ENCODE data around the gene EDN1. TPM values are rescaled to one million over a fixed set of nuclear protein-coding genes. Genes with fewer than 3 reads are reported as not detected.

Gene EDN1
- total and polyA plus RNA-seq, 2 of the 13 experiments (the other 11 are each of a cell fraction or from before 2014, with no cell fraction given): 0.15 to 1.2 TPM

DNA sequence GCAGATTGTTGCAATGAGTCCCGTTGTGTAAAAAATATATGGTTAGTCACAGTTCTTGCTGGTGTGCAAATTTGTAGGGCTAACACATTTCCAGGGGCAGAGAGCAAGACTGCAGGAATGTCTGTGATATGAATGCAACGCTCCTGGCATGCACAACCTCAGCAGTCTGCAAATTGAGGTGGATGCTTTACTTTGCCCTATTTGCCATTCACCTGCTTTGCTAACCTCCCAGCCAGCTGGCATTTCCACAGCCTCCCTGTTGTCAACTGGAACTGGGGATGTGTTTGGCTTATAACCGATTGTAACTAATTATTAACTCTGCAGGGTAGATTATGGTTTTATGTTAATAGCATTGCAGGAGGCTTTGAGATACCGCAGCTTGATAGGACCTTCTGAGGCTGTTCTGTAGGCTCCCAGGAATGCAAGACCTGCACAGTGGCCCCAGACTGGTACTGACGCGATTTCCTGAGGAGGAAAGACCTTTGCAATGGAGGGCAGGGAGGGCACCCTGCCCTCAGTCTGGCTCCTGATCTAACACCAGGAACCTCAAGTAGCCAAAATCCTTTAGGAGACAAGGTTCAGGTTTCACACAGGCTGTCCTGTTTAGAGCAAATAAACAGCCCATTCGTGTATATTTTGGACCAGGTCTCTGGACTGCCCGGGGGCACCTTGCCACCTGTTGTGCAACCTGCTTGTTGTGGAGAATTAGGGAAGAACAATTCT, 53.4 kb downstream of the EDN1 start (continued):
- TF ChIP-seq HNRNPK (IDR thresholded peaks at IDR 0.05; ENCODE audit: low read depth, low read length, poor library complexity, severe bottlenecking): no peak
- no peak for TF ChIP-seq ZSCAN29 (CRISPR knock-in tag; conservative IDR thresholded peaks at IDR 0.05)
- no peak for TF ChIP-seq ZNF20 (CRISPR knock-in tag; IDR thresholded peaks at IDR 0.05)
- no peak for TF ChIP-seq CBX1 (IDR thresholded peaks at IDR 0.05; ENCODE audit: low read depth)
- TF ChIP-seq, protein P1, sequence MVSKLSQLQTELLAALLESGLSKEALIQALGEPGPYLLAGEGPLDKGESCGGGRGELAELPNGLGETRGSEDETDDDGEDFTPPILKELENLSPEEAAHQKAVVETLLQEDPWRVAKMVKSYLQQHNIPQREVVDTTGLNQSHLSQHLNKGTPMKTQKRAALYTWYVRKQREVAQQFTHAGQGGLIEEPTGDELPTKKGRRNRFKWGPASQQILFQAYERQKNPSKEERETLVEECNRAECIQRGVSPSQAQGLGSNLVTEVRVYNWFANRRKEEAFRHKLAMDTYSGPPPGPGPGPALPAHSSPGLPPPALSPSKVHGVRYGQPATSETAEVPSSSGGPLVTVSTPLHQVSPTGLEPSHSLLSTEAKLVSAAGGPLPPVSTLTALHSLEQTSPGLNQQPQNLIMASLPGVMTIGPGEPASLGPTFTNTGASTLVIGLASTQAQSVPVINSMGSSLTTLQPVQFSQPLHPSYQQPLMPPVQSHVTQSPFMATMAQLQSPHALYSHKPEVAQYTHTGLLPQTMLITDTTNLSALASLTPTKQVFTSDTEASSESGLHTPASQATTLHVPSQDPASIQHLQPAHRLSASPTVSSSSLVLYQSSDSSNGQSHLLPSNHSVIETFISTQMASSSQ (IDR thresholded peaks at IDR 0.05; ENCODE audit: low read depth): peak; percentile 79
- TF ChIP-seq, protein P1 (CRISPR knock-in tag; IDR thresholded peaks at IDR 0.05; ENCODE audit: borderline replicate concordance): peak; percentile 87; the same call in 1 of the 2 replicates
- TF ChIP-seq ZIK1 (CRISPR knock-in tag; IDR thresholded peaks at IDR 0.05; ENCODE audit: borderline replicate concordance, low read depth): no peak
- TF ChIP-seq, protein P2, sequence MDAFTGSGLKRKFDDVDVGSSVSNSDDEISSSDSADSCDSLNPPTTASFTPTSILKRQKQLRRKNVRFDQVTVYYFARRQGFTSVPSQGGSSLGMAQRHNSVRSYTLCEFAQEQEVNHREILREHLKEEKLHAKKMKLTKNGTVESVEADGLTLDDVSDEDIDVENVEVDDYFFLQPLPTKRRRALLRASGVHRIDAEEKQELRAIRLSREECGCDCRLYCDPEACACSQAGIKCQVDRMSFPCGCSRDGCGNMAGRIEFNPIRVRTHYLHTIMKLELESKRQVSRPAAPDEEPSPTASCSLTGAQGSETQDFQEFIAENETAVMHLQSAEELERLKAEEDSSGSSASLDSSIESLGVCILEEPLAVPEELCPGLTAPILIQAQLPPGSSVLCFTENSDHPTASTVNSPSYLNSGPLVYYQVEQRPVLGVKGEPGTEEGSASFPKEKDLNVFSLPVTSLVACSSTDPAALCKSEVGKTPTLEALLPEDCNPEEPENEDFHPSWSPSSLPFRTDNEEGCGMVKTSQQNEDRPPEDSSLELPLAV (CRISPR knock-in tag; conservative IDR thresholded peaks at IDR 0.05; ENCODE audit: low read depth): no peak
- no peak for TF ChIP-seq ZSCAN21 (CRISPR knock-in tag; IDR thresholded peaks at IDR 0.05; ENCODE audit: borderline replicate concordance)
- TF ChIP-seq GFI1 (CRISPR knock-in tag; IDR thresholded peaks at IDR 0.05; ENCODE audit: borderline replicate concordance): peak; percentile 42; the same call in 1 of the 2 replicates
- no peak for TF ChIP-seq SATB2 (CRISPR knock-in tag; IDR thresholded peaks at IDR 0.05)
- TF ChIP-seq ZNF501 (CRISPR knock-in tag; IDR thresholded peaks at IDR 0.05): 0 out of 2 replicates have a peak, but pooled peaks have one; percentile 34
- TF ChIP-seq ZNF614 (CRISPR knock-in tag; IDR thresholded peaks at IDR 0.05; ENCODE audit: borderline replicate concordance): peak; percentile 42; the same call in 1 of the 2 replicates
- no peak for TF ChIP-seq ZNF3 (CRISPR knock-in tag; IDR thresholded peaks at IDR 0.05)
- no peak for TF ChIP-seq MED8 (CRISPR knock-in tag; IDR thresholded peaks at IDR 0.05; ENCODE audit: insufficient replicate concordance)
- TF ChIP-seq, protein P3, sequence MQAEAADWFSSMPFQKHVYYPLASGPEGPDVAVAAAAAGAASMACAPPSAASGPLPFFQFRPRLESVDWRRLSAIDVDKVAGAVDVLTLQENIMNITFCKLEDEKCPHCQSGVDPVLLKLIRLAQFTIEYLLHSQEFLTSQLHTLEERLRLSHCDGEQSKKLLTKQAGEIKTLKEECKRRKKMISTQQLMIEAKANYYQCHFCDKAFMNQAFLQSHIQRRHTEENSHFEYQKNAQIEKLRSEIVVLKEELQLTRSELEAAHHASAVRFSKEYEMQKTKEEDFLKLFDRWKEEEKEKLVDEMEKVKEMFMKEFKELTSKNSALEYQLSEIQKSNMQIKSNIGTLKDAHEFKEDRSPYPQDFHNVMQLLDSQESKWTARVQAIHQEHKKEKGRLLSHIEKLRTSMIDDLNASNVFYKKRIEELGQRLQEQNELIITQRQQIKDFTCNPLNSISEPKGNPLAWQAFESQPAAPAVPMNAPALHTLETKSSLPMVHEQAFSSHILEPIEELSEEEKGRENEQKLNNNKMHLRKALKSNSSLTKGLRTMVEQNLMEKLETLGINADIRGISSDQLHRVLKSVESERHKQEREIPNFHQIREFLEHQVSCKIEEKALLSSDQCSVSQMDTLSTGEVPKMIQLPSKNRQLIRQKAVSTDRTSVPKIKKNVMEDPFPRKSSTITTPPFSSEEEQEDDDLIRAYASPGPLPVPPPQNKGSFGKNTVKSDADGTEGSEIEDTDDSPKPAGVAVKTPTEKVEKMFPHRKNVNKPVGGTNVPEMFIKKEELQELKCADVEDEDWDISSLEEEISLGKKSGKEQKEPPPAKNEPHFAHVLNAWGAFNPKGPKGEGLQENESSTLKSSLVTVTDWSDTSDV (CRISPR knock-in tag; IDR thresholded peaks at IDR 0.05): no peak
- TF ChIP-seq, protein P4, sequence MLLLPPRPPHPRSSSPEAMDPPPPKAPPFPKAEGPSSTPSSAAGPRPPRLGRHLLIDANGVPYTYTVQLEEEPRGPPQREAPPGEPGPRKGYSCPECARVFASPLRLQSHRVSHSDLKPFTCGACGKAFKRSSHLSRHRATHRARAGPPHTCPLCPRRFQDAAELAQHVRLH (CRISPR knock-in tag; IDR thresholded peaks at IDR 0.05; ENCODE audit: borderline replicate concordance, low read depth): no peak
- no peak for TF ChIP-seq MTA3 (CRISPR knock-in tag; IDR thresholded peaks at IDR 0.05)
